OCI-LY1 (cell line): ENCODE data around the gene PXT1.

Experiments
- H2AFZ ChIP-seq: fragments of 200-600 bp; sonication (generic), shearing (Covaris generic); 2 replicates; pipeline ENCODE4 v1.6.0; 2014; ENCODE audit warnings: antibody characterized with exemption, mild to moderate bottlenecking, low read length
- H3F3A ChIP-seq: fragments of 200-600 bp; sonication (generic), shearing (Covaris generic); 2 replicates; pipeline ENCODE4 v1.6.0; 2014; ENCODE audit warnings: mild to moderate bottlenecking, antibody characterized with exemption, low read length, moderate library complexity; ENCODE audit not compliant: insufficient read depth
- H3K27ac ChIP-seq: fragments of 200-600 bp; sonication (generic); 2 replicates; pipeline ENCODE4 v1.5.1; 2014; ENCODE audit warnings: low read length, mixed run types, mild to moderate bottlenecking, low read depth; ENCODE audit not compliant: poor library complexity, severe bottlenecking
- H3K27me3 ChIP-seq: fragments of 200-600 bp; sonication (generic); 2 replicates; pipeline ENCODE4 v1.6.0; 2014; ENCODE audit warnings: antibody characterized with exemption, mild to moderate bottlenecking, low read length, moderate library complexity; ENCODE audit not compliant: insufficient read depth
- H3K36me3 ChIP-seq: fragments of 200-600 bp; sonication (generic); 2 replicates; pipeline ENCODE4 v1.6.1; 2014; ENCODE audit warnings: mild to moderate bottlenecking, antibody characterized with exemption, low read length, moderate library complexity, mixed read lengths; ENCODE audit not compliant: insufficient read depth
- H3K4me1 ChIP-seq: fragments of 200-600 bp; sonication (generic); 2 replicates; pipeline ENCODE4 v1.5.1; 2014; ENCODE audit warnings: mild to moderate bottlenecking, low read length, moderate library complexity; ENCODE audit not compliant: insufficient read depth, severe bottlenecking
- H3K4me2 ChIP-seq: fragments of 200-600 bp; sonication (generic), shearing (Covaris generic); 2 replicates; pipeline ENCODE4 v1.6.1; 2014; ENCODE audit warnings: low read length
- H3K4me3 ChIP-seq: fragments of 200-600 bp; sonication (generic); 2 replicates; pipeline ENCODE4 v1.5.1; 2014; ENCODE audit warnings: low read length, low read depth, mild to moderate bottlenecking, mixed read lengths; ENCODE audit not compliant: poor library complexity, severe bottlenecking
- H3K79me2 ChIP-seq: fragments of 200-600 bp; shearing (Covaris generic); 2 replicates; pipeline ENCODE4 v1.6.1; 2016; ENCODE audit warnings: mixed run types, low read length, mixed read lengths; ENCODE audit not compliant: insufficient read depth
- H3K9ac ChIP-seq: fragments of 200-600 bp; sonication (generic), shearing (Covaris generic); 2 replicates; pipeline ENCODE4 v1.6.1; 2014; ENCODE audit warnings: mild to moderate bottlenecking, low read length, mixed read lengths
- H3K9me2 ChIP-seq: fragments of 200-600 bp; sonication (generic), shearing (Covaris generic); 2 replicates; pipeline ENCODE4 v1.6.1; 2014; ENCODE audit warnings: low read depth, mild to moderate bottlenecking, low read length, mixed read lengths
- H3K9me3 ChIP-seq: fragments of 200-600 bp; shearing (Covaris generic); 2 replicates; pipeline ENCODE4 v1.6.1; 2014; ENCODE audit warnings: low read length, mixed read lengths
- H4K20me1 ChIP-seq: fragments of 200-600 bp; sonication (generic), shearing (Covaris generic); 2 replicates; pipeline ENCODE4 v1.6.0; 2016; ENCODE audit warnings: mild to moderate bottlenecking, low read length; ENCODE audit not compliant: insufficient read depth
- EZH2 ChIP-seq: fragments of 200-600 bp; sonication (generic), shearing (Covaris generic); IDR thresholded peaks from 2 replicates; pipeline ENCODE4 v1.8.0; 2017; ENCODE audit warnings: borderline replicate concordance, mixed run types, mild to moderate bottlenecking, antibody characterized with exemption, low read length, moderate library complexity, mixed read lengths
- TF ChIP-seq, protein P1 (sequence below): fragments of 200-600 bp; sonication (generic), shearing (Covaris generic); IDR thresholded peaks from 2 replicates; pipeline ENCODE4 v1.5.1; 2017; ENCODE audit warnings: mild to moderate bottlenecking, antibody characterized with exemption, low read length, moderate library complexity, mixed read lengths

PXT1 gene

DNA sequence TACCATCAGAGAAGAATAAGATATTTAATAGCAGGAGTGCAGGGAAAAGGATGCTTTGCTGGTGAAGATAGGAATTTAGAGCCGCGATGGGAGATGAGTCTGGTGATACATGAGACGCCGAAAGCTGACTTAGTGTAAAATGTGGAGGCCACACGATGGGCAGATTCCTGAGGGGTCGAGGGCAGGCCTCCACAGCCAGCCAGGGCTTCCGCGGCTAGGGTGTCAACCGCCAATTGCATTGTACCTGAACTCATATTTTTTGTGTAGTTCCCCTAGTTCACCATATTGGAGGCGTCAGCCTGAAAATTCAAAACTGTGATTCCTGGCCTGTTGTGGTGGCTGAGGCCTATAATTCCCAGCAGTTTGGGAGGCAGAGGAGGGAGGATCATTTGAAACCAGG is 63.7 kb downstream of the PXT1 start:
- Histone ChIP-seq H3K36me3 (no peaks in the 10 kb centered on the region), H3K79me2 (no peaks in the 10 kb centered on the region), H3F3A (no peaks in the 10 kb centered on the region), H3K4me3 (no peak overlapping the region), H3K27ac (no peak overlapping the region), H4K20me1 (no peaks in the 10 kb centered on the region), H3K9me2 (no peaks in the 10 kb centered on the region), H3K4me1 (no peaks in the 10 kb centered on the region), H3K27me3 (peaks cover 5% of the 10 kb centered on the region; the same call in 1 of the 2 replicates), H3K9ac (no peak overlapping the region), H3K9me3 (no peaks in the 10 kb centered on the region), H2AFZ (no peak overlapping the region), H3K4me2 (no peak overlapping the region)
- no peak for TF ChIP-seq EZH2
- TF ChIP-seq, protein P1, sequence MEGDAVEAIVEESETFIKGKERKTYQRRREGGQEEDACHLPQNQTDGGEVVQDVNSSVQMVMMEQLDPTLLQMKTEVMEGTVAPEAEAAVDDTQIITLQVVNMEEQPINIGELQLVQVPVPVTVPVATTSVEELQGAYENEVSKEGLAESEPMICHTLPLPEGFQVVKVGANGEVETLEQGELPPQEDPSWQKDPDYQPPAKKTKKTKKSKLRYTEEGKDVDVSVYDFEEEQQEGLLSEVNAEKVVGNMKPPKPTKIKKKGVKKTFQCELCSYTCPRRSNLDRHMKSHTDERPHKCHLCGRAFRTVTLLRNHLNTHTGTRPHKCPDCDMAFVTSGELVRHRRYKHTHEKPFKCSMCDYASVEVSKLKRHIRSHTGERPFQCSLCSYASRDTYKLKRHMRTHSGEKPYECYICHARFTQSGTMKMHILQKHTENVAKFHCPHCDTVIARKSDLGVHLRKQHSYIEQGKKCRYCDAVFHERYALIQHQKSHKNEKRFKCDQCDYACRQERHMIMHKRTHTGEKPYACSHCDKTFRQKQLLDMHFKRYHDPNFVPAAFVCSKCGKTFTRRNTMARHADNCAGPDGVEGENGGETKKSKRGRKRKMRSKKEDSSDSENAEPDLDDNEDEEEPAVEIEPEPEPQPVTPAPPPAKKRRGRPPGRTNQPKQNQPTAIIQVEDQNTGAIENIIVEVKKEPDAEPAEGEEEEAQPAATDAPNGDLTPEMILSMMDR = no peak

DNA sequence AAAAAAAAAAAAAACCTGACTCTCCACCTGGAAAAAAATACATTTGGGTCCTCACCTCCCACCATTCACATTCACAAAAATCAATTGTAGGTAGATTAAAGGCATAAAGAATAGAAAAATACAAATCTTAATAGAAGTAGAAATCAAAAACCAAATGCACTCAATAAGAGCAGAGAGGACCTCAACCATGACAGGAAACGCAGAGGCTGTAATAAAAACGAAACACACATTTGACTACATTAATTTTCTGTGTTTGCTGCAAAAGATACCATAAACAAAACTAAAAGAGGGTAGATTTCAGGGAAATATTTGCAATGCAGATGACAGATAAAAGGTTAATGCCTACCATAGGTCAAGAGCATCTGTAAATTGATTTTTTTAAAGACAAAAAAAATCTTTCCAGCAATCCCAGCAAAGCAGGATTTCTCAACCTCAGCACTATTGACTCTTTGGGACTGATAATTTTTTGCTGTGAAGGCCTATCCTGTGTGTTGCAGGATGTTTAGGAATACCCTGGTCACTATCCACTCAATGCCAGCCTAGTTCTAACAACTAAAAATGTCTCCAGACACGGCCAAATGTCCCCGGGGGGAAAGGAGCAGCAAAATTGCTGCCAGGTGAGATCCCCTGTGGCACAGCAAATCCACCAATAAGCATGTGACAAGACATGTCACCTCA is 64.3 kb downstream of the PXT1 start:
- no peak overlapping the region for H3K4me3 ChIP-seq
- H2AFZ ChIP-seq = no peak overlapping the region
- H3K4me1 ChIP-seq = no peaks in the 10 kb centered on the region
- H3K4me2 ChIP-seq = no peak overlapping the region
- peaks cover 5% of the 10 kb centered on the region; the same call in 1 of the 2 replicates for H3K27me3 ChIP-seq
- no peaks in the 10 kb centered on the region for H3K36me3 ChIP-seq
- H4K20me1 ChIP-seq = no peaks in the 10 kb centered on the region
- TF ChIP-seq, protein P1 = no peak
- TF ChIP-seq EZH2 = no peak
- no peaks in the 10 kb centered on the region for H3K9me2 ChIP-seq
- H3F3A ChIP-seq = no peaks in the 10 kb centered on the region
- no peaks in the 10 kb centered on the region for H3K79me2 ChIP-seq
- no peak overlapping the region for H3K9ac ChIP-seq
- H3K9me3 ChIP-seq = no peaks in the 10 kb centered on the region
- H3K27ac ChIP-seq = no peak overlapping the region

DNA sequence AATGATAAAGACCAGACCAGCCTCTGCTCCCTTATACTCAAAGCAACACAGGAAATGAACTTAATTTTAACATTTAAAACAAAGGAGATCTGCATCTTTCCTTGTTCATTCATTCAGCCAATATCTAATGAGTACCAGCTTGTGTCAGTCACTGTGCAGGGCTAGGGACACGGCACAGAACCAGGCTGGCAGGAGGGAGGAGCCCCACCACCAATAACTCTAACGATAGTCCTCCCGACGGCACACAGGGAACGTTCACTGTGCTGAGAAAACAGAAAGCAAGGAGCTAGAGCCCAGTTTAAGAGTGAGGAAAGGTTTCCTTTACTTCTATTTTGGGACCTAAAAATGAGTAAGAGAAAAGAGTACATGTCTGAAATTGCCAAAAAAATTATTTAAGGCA is 65.1 kb downstream of the PXT1 start:
- Histone ChIP-seq H3K9me2 (no peaks in the 10 kb centered on the region), H3K27ac (no peak overlapping the region), H3K36me3 (no peaks in the 10 kb centered on the region), H3K4me1 (no peaks in the 10 kb centered on the region), H3F3A (no peaks in the 10 kb centered on the region), H3K79me2 (no peaks in the 10 kb centered on the region), H4K20me1 (no peaks in the 10 kb centered on the region), H3K4me3 (no peak overlapping the region), H3K4me2 (no peak overlapping the region), H2AFZ (no peak overlapping the region), H3K9me3 (no peaks in the 10 kb centered on the region), H3K27me3 (peaks cover 5% of the 10 kb centered on the region; the same call in 1 of the 2 replicates), H3K9ac (no peak overlapping the region)
- no peak for TF ChIP-seq EZH2
- TF ChIP-seq, protein P1 = no peak
